Osteoblast (primary cell): ENCODE results near the gene BAD. TPM values are rescaled to one million over a fixed set of nuclear protein-coding genes. Genes with fewer than 3 reads are reported as not detected.
A peak's percentile ranks its signal among the peaks of the same experiment; 100 is the strongest.

Experiments used
- DNase-seq: peaks from one replicate; pipeline ENCODE4 v3.0.0; 2011; ENCODE audit warnings: low spot score, mixed read lengths; ENCODE audit not compliant: insufficient read length; ENCODE audit errors: missing footprints
- H2AFZ ChIP-seq: 2 replicates; pipeline ENCODE4 v1.6.0; 2011; ENCODE audit warnings: mild to moderate bottlenecking, low read length
- H3K27ac ChIP-seq: 2 replicates; pipeline ENCODE4 v1.5.1; 2011; ENCODE audit warnings: mild to moderate bottlenecking, low read depth, low read length, moderate library complexity
- H3K27me3 ChIP-seq: 2 replicates; pipeline ENCODE4 v1.6.0; 2012; ENCODE audit warnings: mild to moderate bottlenecking, control low read depth, inconsistent platforms, low read length, moderate library complexity; ENCODE audit not compliant: insufficient read depth
- H3K36me3 ChIP-seq: 2 replicates; pipeline ENCODE4 v1.5.1; 2011; ENCODE audit warnings: mild to moderate bottlenecking, low read length, control low read depth, moderate library complexity; ENCODE audit not compliant: insufficient read depth
- H3K4me1 ChIP-seq: 2 replicates; pipeline ENCODE4 v1.5.1; 2011; ENCODE audit warnings: mild to moderate bottlenecking, low read length, control low read depth, moderate library complexity; ENCODE audit not compliant: insufficient read depth
- H3K4me2 ChIP-seq: 2 replicates; pipeline ENCODE4 v1.6.0; 2011; ENCODE audit warnings: mild to moderate bottlenecking, low read length; ENCODE audit not compliant: insufficient read depth
- H3K4me3 ChIP-seq: fragments of 200-600 bp; sonication (generic); 3 replicates; pipeline ENCODE4 v1.5.1; 2012; ENCODE audit warnings: mild to moderate bottlenecking, low read length, inconsistent platforms; ENCODE audit not compliant: insufficient read depth
- H3K79me2 ChIP-seq: 2 replicates; pipeline ENCODE4 v1.6.0; 2012; ENCODE audit warnings: mild to moderate bottlenecking, low read length, control low read depth, inconsistent platforms; ENCODE audit not compliant: insufficient read depth
- H3K9me3 ChIP-seq: 2 replicates; pipeline ENCODE4 v1.5.1; 2011; ENCODE audit warnings: low read depth, low read length, control low read depth
- H4K20me1 ChIP-seq: 2 replicates; pipeline ENCODE4 v1.6.0; 2012; ENCODE audit warnings: mild to moderate bottlenecking, low read length, control low read depth; ENCODE audit not compliant: insufficient read depth
- CTCF ChIP-seq: IDR thresholded peaks from 2 replicates; pipeline ENCODE4 v1.5.1; 2011; ENCODE audit warnings: mild to moderate bottlenecking, low read depth, low read length, moderate library complexity; ENCODE audit errors: extremely low read depth
- total RNA-seq: library from RNA; depleted of rRNA; stranded (reverse); fragments of >200 nt; gene quantifications from 2 replicates; pipeline ENCODE4 v1.2.3, GENCODE V29; 2012

BAD gene
- total RNA-seq, 1 donor = 70.9 TPM

DNA sequence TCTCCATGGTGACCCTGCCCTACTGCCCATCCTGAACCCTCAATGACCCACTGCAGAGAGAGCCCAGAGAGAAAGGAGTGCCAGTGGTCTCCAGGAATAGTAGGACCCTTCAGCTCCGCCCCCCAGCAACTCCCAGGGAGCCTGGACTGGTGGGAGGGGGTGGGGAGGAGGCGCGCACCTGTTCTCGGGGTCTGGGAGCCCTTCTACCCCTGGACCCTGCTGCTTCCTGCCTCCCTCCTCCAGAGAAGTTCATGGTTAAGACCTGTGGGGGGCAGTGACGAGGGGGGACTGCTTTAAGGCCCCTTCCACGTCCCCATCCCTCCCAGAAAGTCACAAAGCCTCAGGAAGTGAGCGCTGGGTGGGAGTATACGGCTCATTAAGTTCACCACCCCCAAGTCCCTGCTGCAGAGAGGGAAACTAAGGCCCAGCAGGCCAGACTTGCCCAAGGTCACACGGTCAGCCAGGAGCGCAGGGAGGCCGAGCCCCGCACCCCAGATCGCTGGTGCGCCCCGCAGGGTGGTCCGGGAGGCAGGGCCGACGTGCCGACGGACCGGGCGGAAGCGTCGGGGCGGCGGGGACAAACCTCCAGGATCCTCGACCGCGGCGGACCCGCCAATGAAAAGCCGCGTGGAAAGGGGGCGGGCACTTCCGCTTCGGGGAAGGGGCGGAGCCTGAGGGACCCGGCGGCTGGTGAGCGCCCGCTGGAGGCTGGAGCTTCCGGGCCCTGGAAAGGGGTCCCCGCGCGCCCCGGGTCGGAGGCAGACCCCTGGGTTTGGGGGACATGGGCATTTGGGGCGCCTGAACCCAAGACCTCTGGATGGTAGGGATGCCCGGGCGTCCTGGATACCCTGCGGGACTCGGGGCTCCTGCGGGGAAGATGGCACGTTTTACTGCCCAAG lies 58.6 kb downstream of the BAD start, which contains the start of the genes NUDT22 and TRPT1:
TSS of gene NUDT22 (plus strand) at position 667 of the 899 bp plus-strand sequence. CDS start 379 bp downstream, outside the sequence.
TSS of gene TRPT1 (minus strand) at position 579 of the 899 bp plus-strand sequence. CDS start at position 253, 326 bp downstream.
- Histone ChIP-seq H3K27ac (peak within 1 kb of the TSS; percentile 80), H3K9me3 (no peaks in the 10 kb centered on the region), H3K79me2 (peaks cover 32% of the 10 kb centered on the region), H3K4me3 (peak within 1 kb of the TSS; percentile 96), H4K20me1 (peaks cover 5% of the 10 kb centered on the region), H2AFZ (peak within 1 kb of the TSS; percentile 77), H3K36me3 (peaks cover 5% of the 10 kb centered on the region), H3K4me1 (peaks cover 28% of the 10 kb centered on the region), H3K27me3 (no peaks in the 10 kb centered on the region), H3K4me2 (peak within 1 kb of the TSS; percentile 97)
- no peak for TF ChIP-seq CTCF
- peak; percentile 100 for DNase-seq

- H3K4me2 ChIP-seq = peak overlapping the region; percentile 97
- no peaks in the 10 kb centered on the region for H3K9me3 ChIP-seq
- no peak for DNase-seq
- peaks cover 5% of the 10 kb centered on the region for H4K20me1 ChIP-seq
- H3K27ac ChIP-seq = peak overlapping the region; percentile 80
- no peak overlapping the region for H2AFZ ChIP-seq
- peaks cover 28% of the 10 kb centered on the region for H3K4me1 ChIP-seq
- peaks cover 32% of the 10 kb centered on the region for H3K79me2 ChIP-seq
- H3K36me3 ChIP-seq = peaks cover 5% of the 10 kb centered on the region
- TF ChIP-seq CTCF = no peak
- H3K27me3 ChIP-seq = no peaks in the 10 kb centered on the region
- peak overlapping the region; percentile 96 for H3K4me3 ChIP-seq
Measured at GRCh38 chr11:64224891-64225607, 59.4 kb downstream of the BAD start.

DNA sequence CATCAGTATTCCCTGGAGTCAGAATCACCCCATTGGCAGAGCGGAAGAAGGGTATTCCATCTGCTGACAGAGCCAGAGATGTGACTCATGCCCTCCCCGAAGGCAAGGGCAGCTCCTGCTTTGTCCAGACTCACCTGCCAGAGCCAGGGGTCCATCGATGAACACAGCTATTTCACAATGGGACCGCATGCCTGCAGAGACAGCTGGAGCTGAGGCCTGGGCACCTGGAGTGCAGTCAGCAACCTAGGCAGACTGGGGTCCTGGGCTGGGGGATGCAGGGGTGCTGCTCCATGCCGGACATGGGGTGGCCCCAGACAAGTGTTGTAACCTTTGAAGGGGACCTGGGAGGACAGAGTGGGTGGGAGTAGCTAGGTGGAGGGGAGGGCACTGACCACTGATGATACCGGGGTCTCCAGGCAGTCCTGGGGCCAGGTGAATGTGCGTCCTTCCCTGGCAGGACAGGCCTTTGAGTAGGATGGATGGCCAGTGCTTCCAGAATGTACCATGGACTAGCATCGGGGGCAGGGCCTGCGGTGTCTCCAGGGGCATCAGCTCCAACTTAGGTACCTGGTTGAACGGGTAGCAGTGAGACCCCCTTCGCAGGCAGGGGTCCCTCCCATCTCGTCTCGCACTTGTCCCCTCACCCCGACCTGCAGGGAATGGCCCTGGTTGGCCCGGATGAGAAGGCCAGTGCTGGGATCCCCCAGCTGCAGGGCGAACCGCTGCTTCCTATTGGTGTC lies 60.1 kb downstream of the BAD start:
- H2AFZ ChIP-seq = no peak overlapping the region
- no peak for DNase-seq
- no peak overlapping the region for H3K4me2 ChIP-seq
- no peak overlapping the region for H3K27ac ChIP-seq
- H3K36me3 ChIP-seq = peaks cover 5% of the 10 kb centered on the region
- TF ChIP-seq CTCF = no peak
- no peak overlapping the region for H3K4me3 ChIP-seq
- H3K4me1 ChIP-seq = peaks cover 23% of the 10 kb centered on the region
- H3K27me3 ChIP-seq = no peaks in the 10 kb centered on the region
- no peaks in the 10 kb centered on the region for H3K9me3 ChIP-seq
- peaks cover 5% of the 10 kb centered on the region for H4K20me1 ChIP-seq
- peaks cover 32% of the 10 kb centered on the region for H3K79me2 ChIP-seq
